Activated naive CD4-positive, alpha-beta T cell treated with anti-CD3 and anti-CD28 coated beads, Interleukin-2, amount 50 U/mL, for 16 hours (primary cell): ENCODE measurements around the gene MTCH1.
A peak's percentile ranks its signal among the peaks of the same experiment; 100 is the strongest.

Experiments
- DNase-seq: peaks from one replicate; pipeline ENCODE4 v3.0.0-alpha.2; 2020

MTCH1 gene

GRCh38 chr6:36989264-36989663 lies 3.3 kb upstream of the MTCH1 start:
- no peak for DNase-seq

GRCh38 chr6:36986704-36987047 lies 680 bp upstream of the MTCH1 start:
- no peak for DNase-seq

GRCh38 chr6:36985417-36985807 lies 584 bp downstream of the MTCH1 start:
- no peak for DNase-seq

- peak; percentile 49 for DNase-seq
Measured at GRCh38 chr6:36984581-36985416, 1.2 kb downstream of the MTCH1 start.

- DNase-seq, result no peak
Measured at GRCh38 chr6:36983538-36983937, 2.5 kb downstream of the MTCH1 start.

GRCh38 chr6:36980876-36981619 lies 4.9 kb downstream of the MTCH1 start:
- DNase-seq, result no peak

- no peak for DNase-seq
Measured at GRCh38 chr6:36980129-36980528, 5.9 kb downstream of the MTCH1 start.

GRCh38 chr6:36979347-36979742 lies 6.7 kb downstream of the MTCH1 start:
- DNase-seq, result no peak

- DNase-seq, result no peak
Measured at GRCh38 chr6:36978421-36979346, 7.3 kb downstream of the MTCH1 start.

- no peak for DNase-seq
Measured at GRCh38 chr6:36977470-36977941, 8.5 kb downstream of the MTCH1 start.

- no peak for DNase-seq
Measured at GRCh38 chr6:36976931-36977330, 9.1 kb downstream of the MTCH1 start.

GRCh38 chr6:36976509-36976908 lies 9.5 kb downstream of the MTCH1 start:
- DNase-seq, result no peak

- no peak for DNase-seq
Measured at GRCh38 chr6:36976007-36976264, 10.1 kb downstream of the MTCH1 start.

GRCh38 chr6:36975231-36976006 lies 10.6 kb downstream of the MTCH1 start:
- DNase-seq, result no peak

- no peak for DNase-seq
Measured at GRCh38 chr6:36973647-36974046, 12.3 kb downstream of the MTCH1 start.

GRCh38 chr6:36973190-36973589 lies 12.8 kb downstream of the MTCH1 start:
- DNase-seq, result no peak

GRCh38 chr6:36971921-36972673 lies 13.9 kb downstream of the MTCH1 start:
- no peak for DNase-seq

GRCh38 chr6:36970892-36971842 lies 14.8 kb downstream of the MTCH1 start:
- no peak for DNase-seq

- no peak for DNase-seq
Measured at GRCh38 chr6:36969988-36970891, 15.8 kb downstream of the MTCH1 start.
